HG03108 (cell line): ENCODE measurements around the gene GMDS.
"Not testable (repeated sequence)": the region's sequence is repeated elsewhere in the genome, so short reads cannot be mapped to it uniquely, and the experiment has no call there.

Source experiments
- ATAC-seq: cut with Tn5 transposase; IDR thresholded peaks from one replicate; pipeline ENCODE4 v1.9.1; 2021; ENCODE audit warnings: moderate library complexity; ENCODE audit not compliant: unreplicated experiment

The GMDS gene

DNA sequence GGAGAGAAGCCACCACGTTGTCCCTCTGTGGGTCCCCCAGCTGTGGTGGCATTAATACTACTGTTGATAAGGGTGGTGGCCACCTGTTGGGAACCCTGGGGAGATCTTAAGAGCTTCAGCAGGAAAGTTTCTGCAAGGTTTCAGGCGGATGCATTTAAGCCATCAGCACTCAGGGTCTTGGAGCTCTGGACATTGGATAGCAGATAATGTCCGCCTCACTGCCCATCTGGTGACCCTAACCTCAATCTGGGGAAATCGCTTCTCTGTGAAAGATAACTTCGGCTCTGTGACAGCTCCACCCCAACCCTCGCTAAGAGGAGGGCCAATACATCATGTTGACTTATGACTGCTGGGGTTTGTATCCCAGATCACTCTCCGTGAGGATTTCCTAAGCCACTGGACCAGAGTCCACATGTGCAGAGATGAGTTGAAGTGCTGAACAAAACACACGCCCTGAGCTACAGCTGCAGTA is 542.8 kb downstream of the GMDS start:
- ATAC-seq, result no peak

DNA sequence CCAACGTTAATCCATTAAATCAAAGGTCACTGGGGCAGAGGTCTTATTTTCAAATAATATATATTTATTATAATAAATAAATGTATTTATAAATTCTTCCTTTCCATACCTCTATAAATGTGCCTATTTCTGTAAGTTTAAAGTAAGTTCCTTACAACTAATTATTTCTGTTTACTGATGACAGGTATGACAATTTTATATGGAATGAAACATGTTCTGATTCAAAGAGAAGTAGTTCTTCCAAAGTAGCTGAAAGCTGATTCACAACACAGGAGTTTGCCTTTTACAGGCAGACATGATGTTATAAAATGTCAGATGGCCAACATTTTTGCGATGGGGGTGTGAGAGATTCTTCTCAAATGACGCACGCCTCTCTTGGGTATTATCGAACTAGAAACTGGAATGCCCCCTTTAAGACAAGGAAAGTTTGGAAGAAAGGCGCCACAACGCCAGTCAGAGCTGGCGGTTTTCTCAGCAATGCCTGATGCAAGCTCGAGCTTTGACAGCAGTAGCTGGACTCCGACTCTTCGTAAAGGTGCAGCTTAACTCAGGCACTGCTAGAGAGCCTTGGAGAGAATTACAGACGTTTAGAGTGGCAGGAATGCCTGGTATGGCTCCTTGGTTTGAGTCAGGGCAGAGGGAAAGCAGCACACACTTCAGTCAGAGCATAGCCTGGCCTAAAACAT is 543.6 kb downstream of the GMDS start:
- ATAC-seq, result no peak

DNA sequence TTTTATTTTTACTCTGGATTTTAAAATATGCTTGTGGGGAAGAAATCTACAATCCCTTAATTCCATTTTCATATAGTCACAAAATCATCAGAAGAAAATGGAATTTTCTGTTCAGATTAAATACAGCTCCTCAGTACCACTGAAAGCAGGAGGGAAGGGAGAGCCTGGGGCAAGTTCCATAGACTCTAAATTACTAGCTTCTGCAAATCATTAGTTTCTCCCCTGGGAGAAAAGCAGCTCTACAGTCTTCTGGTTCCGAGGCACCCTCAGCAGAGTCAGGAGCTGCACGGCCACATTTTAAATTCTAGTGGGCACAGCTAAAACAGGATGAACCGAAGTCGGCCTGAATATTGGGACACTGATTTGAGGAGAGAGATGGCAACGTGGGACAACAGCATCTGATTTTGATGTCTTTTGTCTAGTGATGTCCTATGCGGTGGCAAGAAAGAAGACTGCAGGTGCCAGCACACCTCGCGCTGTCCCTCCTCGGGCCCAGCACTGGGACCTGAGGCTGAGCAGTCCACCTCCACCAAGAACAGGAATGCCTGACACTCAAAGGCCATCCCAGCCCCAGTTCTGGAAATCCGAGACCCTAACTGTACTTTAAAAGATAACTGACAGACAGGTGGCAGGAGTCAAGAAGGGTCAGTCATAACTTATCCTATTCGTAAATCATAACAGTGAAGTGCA is 545.0 kb downstream of the GMDS start:
- ATAC-seq, result no peak

DNA sequence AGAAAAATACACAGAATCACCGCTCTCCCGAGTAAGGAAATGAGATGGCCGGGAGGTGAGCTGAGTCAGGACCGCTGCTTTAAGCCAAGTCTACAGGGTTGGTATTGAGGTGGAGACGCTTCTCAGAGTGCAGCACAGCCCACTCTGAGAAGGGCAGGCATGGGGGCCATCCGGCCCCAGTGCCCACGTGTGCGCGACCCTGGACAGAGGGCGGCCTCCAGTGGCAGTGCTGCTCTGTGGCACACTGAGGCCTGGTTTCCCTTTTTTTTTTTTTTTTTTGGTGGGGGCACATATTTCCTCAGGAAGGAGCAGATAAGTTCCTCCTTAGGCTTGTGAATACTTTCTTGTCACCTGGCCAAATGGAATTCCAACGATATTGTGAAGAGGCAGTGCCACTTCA is 546.9 kb downstream of the GMDS start:
- no peak for ATAC-seq

DNA sequence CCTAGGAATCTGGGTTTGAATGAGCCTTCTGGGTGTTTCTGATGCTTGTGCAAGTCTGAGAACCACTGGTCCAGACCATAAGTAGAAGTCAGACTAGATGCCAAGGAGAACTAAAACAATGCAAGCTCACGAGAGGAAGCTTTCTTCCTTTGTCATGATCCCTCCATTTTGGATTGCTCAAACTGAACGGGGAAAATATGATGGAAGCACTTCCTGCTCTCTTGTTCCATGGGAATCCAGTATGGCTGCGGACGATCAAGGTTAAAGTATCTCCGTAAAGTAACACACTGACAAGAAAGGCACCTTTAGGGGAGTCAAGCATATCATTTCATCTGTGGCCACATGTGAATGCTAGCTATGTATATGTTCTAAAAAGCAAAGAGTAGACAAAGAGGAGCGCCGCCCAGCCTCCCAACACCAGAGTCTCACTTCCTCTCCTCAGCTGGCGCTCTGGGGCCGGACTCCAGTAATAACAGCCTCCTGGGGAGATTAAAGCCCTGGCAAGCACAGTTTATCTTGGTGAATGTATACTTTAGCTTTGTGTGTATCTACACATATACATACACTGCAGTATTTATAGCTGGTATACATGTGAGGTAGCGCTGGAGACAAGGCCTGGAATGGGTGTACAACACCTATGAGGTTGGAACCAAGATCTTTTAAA is 547.6 kb downstream of the GMDS start:
- no peak for ATAC-seq

DNA sequence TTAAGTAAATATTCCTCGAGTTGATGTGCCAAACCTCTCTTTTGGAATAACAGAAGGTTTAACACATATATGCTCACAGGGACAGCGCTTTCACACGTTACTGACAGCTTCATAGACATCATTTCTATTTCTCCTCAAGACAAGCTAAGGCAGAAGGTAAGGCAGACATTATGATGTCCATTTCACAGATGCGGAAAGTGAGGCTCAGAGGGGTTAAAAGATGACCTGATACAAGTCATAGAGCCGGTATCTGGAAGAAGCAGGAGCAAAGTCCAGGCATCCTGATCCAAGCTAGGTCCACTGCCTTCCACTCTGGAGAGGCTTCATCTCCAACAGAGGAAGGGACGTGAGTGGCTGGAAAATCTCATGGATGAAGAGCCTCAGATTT is 548.9 kb downstream of the GMDS start:
- no peak for ATAC-seq

DNA sequence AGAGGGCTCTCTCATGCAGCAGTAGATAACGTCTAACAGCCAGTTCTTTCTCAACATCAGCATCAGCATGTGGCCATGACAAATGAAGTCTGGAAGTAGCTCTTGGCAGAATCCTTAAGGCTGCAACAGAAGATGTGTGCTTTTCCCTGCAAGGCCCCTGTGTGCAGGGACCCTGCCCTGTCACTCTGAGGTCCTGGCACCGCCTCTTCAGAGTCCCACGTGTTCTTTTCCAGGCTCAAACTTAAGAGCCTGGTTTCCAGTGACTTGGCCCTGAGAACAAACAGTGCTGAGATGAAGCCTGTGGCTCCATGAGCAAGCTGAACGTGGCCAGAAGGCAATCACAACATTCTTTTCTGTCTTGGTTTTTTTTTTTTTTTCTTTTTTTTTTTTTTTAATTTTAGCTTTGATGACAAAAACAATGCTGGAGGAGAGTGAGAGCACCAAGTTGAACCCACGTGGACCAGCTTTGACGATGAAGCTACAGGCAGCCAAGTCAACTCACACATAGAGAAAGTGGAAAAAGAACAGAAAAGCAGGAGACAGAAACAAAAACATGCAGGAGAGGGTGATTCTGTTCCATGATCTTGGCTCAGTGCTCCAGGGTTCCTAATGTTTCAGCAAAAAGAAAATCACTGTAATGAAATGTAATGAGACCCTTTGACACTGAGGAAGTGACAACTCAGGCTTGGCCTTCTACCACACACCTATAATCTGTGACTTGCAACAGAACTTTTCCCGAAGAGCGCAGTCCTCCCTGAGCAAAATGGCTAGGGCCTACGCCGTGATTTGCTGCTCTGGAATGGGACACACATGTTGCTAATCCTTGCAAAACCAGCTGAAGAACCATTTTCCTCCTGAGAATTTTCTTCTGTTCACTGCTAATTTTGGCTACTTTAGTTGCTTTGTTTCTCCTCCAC is 549.6 kb downstream of the GMDS start:
- no peak for ATAC-seq

DNA sequence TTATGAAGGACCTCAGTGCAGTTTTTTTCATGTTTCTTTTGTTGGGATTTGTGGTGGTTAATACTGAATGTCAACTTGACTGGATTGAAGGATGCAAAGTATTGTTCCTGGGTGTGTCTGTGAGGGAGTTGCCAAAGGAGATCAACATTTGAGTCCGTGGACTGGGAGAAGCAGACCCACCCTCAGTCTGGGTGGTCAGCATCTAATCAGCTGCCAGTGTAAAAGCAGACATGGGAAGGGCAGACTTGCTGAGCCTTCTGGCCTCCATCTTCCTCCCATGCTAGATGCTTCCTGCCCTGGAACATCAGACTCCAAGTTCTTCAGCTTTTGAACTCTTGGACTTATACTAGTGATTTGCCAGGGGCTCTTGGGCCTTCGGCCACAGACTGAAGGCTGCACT is 553.6 kb downstream of the GMDS start:
- not testable (repeated sequence) for ATAC-seq

DNA sequence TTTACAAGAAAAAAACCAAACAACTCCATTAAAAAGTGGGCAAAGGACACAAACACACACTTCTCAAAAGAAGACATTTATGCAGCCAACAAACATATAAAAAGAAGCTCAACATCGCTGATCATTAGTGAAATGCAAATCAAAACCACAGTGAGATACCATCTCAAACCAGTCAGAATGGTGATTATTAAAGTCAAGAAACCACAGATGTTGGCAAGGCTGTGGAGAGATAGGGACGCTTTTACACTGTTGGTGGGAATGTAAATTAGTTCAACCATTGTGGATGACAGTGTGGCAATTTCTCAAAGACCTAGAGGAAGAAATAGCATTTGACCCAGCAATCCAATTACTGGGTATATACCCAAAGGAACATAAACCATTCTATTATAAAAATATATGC is 554.7 kb downstream of the GMDS start:
- not testable (repeated sequence) for ATAC-seq

DNA sequence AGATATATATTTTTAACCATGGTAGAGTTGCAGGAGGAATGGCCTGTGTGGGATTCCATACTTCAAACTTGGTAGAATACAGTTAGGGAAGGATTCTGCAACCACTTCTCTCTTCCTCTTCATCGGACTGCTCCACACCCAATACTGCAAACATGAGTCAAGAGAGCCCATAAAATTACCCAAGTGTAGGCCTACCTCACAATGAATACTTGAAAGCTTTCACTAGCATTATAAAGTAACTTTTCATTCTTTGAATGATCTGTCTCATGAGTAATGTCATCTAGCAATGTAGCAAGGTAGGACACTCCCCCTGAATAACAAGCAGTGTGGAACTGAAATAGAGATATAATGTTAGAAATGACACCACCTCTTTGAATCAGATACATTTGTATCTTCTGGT is 556.3 kb downstream of the GMDS start:
- ATAC-seq, result no peak

DNA sequence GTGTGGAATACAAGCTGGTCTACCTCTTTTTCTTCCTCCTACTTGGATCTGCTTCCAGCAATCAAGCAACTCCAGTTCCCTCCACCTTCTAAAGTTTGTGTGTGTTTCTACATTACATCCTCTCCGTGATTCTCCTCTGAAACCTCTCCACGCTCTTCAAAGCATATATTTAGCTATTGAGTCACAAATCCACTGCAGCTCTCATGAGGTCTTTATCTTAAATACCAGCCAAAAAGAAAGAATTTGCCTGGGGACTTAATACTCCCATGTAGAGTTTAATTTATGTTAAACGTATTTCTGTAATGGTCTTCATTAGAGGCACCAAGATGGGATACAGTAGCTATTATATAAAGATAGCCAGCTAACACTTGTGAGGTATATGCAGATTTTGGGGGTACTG is 557.0 kb downstream of the GMDS start:
- ATAC-seq, result no peak

DNA sequence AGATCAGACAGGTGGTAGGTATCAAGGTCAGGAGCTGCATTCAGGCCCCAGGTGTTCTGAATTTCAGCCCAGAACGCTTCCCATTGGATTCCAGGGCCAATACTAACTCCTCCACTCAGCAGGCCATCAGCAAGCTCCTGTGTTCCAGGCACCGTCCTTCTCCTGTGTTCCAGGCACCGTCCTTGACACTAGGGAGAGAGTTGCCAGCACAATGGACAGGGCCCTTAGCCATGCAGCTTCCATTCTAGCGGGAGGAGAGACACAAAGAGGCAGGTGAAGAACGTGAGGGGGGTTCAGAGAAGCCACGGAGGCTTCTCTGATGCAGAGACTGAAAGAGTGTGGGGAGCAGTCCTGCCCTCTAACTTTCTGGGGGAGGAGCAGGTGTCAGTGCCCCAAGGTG is 558.0 kb downstream of the GMDS start:
- ATAC-seq, result no peak

DNA sequence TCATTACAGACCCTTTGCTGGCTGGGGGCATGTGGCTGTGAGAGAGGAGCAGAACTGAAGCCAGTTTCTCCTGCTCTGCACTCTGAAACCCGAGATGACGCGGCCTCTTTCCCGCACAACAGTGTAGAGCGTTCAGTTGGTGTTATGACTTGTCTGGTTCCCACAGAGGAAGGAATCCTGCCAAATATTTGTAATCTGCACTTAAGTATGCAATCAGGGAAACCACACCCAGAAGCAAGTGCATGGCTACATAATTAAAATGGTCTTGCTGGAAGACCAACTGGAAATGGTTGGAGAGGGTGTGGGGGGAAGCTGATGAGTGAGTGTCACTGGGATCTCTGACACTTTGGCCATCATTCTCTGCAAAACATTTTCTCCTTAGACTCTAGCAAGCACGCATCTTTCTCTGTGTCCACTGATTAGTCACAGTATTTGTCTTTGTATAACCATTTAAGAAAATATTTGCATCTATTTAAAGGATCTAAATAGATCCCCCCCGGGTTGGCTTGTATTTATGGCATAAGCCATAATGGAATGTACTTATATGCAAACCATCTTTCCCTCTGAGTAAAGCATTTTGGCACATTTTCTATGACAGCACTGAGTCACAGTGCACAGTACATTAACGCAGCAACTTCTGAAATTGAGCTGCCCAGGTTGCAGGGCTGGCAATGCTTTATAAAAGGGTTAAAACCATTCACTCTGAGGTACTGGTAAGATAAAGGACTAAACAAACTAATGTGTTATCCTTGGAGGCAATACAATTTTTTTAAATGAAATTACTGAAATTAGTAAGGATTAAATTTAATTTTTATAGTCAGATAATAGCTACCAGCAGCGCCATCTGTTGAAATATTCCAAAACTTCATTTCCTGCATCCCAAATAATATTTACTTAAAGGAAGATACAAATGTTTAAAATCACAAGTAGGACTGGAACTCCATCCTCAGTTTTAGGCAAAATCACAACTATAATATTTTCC is 559.0 kb downstream of the GMDS start:
- ATAC-seq, result no peak

DNA sequence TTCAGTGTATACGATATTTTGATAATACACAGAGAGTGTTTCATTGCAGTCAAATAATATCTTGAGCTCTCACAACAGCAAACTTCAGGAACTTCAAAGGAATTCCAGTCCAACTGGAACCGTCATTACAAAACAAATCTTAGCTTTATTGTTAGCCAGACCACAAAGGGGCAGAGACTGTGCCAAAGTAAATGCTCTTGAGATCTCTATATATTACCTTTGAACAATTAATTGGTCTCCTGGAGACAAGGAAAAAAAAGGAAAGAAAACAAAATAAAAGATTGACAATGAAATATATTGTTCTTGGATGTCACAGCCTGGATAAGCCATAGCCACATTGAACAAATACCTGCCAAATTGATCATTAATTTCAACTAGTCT is 565.7 kb downstream of the GMDS start:
- ATAC-seq, result no peak

DNA sequence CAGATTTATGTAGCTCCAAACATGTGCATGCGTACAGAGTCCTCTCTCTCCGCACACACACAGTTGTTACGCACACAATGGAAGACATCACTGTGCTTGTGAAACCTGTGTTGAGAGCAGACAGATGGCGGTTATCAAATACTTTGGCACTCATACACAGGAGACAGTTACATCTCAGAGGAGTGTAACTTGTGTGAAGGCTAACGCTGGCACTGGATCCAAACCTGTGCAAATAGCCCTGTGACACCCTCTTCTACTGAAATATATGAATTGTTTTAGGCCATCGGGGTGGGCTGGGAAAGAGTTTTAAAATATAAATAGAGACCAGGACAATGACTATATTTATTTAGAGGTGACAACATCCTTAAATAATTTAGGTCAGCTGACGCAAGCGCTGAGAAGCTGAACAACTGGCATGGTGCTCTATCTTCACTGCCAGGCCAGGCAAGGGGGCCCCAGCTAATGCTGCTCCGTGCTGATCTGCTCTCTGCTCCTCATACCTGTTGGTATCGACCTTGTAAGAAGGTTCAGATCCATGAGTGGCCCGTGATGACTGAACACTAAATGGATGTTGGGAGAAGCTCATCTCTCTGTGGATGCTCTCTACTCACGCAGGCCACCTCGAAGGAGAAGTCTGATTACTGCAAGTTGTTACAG is 566.2 kb downstream of the GMDS start:
- no peak for ATAC-seq

DNA sequence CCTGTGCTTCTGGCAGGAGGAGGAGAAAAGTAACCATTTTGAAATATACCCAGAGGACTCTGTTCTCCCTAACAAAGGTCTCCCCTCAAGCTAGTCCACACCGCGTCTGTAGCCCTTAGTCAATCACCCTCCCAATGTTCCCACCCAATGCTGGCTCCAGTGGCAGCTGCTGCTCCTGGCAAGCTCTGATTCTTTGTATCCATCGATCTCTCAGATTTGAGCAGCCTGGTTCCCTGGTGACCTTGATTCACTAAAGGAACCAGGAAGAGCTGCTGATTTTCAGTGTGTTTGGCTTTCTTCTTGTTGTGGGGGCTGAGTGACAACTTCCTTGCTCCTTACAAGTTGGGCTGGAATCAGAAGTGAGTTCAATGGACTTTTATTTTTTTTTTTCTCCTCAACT is 567.2 kb downstream of the GMDS start:
- no peak for ATAC-seq

DNA sequence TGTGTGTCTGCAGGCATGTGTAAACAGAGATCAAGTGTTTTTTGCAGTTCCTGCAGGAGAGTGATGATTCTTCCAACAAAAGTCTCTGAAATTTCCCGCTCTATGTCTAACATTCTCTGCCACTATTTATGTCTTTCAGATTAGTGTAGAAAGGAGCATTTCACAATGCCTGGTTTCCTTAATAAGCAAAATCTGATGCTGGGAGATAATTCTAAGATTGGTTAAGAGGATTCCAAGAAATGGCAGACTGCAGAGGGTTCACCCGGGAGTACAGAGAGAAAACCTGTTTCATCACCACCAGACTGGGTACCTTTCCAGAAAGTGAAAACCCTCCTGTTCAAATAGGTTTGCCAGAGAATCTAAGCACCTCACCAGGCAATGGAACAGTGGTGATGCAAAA is 573.0 kb downstream of the GMDS start:
- ATAC-seq, result no peak

DNA sequence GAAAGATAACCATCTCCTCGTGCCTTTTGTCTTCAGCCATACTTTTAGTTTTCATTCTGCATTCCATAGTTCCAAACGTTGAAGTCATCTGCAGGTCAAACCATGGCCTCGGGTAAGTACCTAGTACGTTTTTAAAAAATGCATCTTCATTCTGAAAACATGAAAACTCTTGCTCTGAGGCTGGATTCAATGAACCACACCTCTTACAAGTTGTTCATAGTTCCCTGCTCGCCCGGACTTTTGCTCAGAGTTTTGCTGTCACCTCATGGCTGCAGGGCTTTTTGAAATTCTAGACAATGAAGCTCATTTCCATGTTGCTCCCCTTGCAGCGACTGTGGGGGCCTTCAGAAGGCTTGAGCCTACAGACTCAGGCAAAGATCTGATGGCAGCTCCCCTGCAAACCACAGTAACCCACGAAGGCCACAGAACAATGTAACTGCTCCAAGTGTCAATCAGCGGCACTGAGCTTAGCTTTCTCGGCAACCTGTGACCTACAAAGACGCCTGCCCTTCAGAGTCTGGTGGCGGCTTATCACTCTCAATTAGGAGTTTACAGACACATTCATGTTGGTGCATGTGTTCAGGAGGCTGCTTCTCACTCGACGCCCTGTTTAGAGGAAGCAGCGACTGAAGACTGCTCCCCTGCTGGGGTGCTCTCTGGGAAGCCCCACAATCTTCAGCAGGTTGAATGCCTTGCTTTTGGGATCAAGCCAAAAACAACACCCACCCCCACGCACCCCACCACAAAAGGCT is 574.5 kb downstream of the GMDS start:
- ATAC-seq, result no peak

DNA sequence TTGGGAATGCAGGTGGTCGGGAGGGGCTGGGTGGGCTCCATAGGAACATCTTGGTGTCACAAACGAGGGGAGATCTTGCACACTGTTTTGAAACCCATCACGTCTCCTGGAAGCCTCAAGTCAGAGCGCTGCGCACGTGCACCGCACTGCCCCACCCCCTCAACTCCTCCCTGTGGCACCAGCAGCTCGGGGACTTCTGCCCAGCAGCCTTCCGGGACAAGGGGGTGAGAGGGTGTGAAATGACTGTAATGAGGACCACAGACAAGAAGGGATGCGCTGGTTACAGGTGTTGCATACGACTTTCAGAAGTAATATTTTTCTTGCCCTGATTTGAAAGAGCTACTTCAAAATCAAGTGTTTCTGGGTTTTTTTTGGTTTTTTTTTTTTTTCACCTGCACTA is 575.4 kb downstream of the GMDS start:
- ATAC-seq, result no peak
